Cerebellar cortex (tissue), 1 donor: ENCODE measurements around the gene SEMA3B.
"Not testable (repeated sequence)": the region's sequence is repeated elsewhere in the genome, so short reads cannot be mapped to it uniquely, and the experiment has no call there.

ENCODE experiments used
- DNase-seq: peaks from one replicate; pipeline ENCODE4 v3.0.0-alpha.2; 2015; ENCODE audit warnings: low spot score

SEMA3B gene

GRCh38 chr3:50294089-50294488 is 25.1 kb downstream of the SEMA3B start:
- DNase-seq: no peak

- DNase-seq: no peak
These were observed 25.8 kb downstream of the SEMA3B start for GRCh38 chr3:50294492-50295403.

GRCh38 chr3:50295553-50296431 is 26.8 kb downstream of the SEMA3B start:
- DNase-seq: no peak

GRCh38 chr3:50296721-50297383 is 27.9 kb downstream of the SEMA3B start:
- no peak for DNase-seq

GRCh38 chr3:50297384-50297775 is 28.4 kb downstream of the SEMA3B start:
- DNase-seq: no peak

- peak; percentile 46 for DNase-seq
These were observed 29.2 kb downstream of the SEMA3B start for GRCh38 chr3:50297896-50298725.

- peak; percentile 100 for DNase-seq
These were observed 30.1 kb downstream of the SEMA3B start, which contains the start of the genes HYAL3 and NAA80 for GRCh38 chr3:50298836-50299637. TSS of gene HYAL3 (minus strand) at chr3:50299405. CDS start at chr3:50295602, 3,803 bp downstream. TSS of gene NAA80 (minus strand) at chr3:50299405. CDS start at chr3:50297463, 1,942 bp downstream.

- DNase-seq: no peak
These were observed 30.6 kb downstream of the SEMA3B start for GRCh38 chr3:50299638-50299928.

- DNase-seq: peak; percentile 69
These were observed 31.2 kb downstream of the SEMA3B start for GRCh38 chr3:50299929-50300680.

GRCh38 chr3:50300681-50301254 is 31.8 kb downstream of the SEMA3B start:
- no peak for DNase-seq

GRCh38 chr3:50302095-50303012 is 33.4 kb downstream of the SEMA3B start:
- DNase-seq: no peak

GRCh38 chr3:50303013-50303815 is 34.3 kb downstream of the SEMA3B start, which contains the start of gene HYAL1:
TSS of gene HYAL1 (minus strand) at chr3:50303574. CDS start at chr3:50302956, 618 bp downstream.
- peak; percentile 66 for DNase-seq

GRCh38 chr3:50304601-50305000 is 35.7 kb downstream of the SEMA3B start:
- DNase-seq: no peak

- not testable (repeated sequence) for DNase-seq
These were observed 43.1 kb downstream of the SEMA3B start for GRCh38 chr3:50312041-50312440.

- DNase-seq: no peak
These were observed 45.4 kb downstream of the SEMA3B start for GRCh38 chr3:50314342-50314741.

- DNase-seq: no peak
These were observed 45.9 kb downstream of the SEMA3B start for GRCh38 chr3:50314816-50315215.

- no peak for DNase-seq
These were observed 47.8 kb downstream of the SEMA3B start for GRCh38 chr3:50316657-50317242.
